DMS79 treated with DMSO at 0.1 percent for 48 hours (cell line): ENCODE data around the gene HBM.
"Not testable (repeated sequence)": the region's sequence is repeated elsewhere in the genome, so short reads cannot be mapped to it uniquely, and the experiment has no call there.

Experiments
- DNase-seq: peaks from one replicate; lab custom pipeline; 2025; lab: John Stamatoyannopoulos, UW

The HBM gene

DNA sequence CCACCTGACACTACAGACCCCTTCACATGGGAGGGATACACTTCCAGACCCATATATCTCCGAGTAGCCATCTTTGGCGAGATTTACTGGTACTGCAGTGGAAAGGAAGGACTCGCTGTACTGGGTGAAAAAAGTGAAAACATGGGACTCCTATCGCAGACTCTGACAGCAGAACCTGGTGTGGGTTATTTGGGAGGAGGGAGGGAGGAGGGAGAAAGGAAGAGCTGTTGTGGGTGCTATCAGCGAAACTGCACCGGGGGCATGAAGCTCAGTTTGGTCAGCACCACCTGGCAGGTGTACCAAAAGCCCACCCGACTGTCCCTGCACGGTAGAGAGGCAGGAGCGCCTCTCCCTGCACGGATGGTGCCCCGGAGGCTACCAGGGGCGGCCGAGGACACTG is 19.4 kb downstream of the HBM start:
- DNase-seq, result no peak

DNA sequence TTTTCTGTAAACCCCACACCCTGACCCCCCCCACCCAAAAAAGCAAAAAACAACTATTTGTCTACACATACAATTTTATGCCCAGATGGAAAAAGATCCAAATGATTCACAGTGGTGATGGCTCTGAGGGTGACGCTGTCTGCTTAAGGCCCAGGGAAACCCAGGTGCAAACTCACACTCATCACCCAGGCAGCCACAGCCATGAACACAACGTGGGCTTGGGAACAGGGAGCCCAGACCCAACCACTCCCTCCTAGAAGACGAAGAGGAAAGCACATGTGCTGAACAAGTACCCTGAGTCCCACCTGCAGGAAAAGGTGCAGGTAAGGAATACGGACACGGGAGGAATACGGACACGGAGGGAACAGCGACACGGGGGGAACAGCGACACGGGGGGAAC is 19.9 kb downstream of the HBM start:
- no peak for DNase-seq

- no peak for DNase-seq
Measured at GRCh38 chr16:187330-187729, 21.6 kb downstream of the HBM start.

- DNase-seq, result no peak
Measured at GRCh38 chr16:188674-189073, 22.9 kb downstream of the HBM start.

- DNase-seq, result no peak
Measured at GRCh38 chr16:189604-190186, 23.9 kb downstream of the HBM start.

DNA sequence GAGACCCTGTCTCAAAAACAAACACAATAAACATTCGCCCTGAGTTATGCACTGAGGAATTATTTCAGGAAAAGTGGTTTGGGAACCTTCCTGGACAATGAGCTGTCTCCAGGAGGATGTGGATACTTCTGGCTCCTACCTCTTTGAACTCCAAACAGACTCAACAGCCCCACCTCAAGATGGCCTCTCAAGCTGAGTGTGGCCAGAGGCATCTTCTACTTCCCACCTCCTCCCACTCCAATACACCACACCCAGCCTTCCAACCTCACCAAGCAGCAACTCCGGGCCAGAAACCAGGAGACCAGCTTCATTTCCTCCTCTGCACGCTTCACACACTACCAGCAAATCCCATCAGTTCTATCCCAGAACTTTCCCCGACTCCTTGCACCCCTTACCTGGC is 26.1 kb downstream of the HBM start:
- no peak for DNase-seq

DNA sequence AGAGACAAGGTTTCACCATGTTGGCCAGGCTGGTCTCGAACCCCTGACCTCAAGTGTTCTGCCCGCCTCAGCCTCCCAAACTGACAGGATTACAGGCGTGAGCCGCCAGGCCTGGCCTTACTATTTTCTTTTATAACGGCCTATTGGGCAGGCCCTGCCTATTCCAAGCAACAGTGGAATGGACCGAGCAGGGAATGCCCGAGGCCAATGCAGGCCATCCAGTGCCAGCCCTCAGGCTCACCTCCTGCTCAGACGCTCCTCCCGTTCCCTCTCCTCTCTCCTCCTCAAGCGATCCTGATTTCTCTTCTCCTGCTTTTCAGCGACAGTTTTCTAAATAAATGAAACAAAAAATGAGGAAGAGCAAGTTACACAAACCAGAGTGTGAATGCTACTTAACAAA is 26.9 kb downstream of the HBM start:
- no peak for DNase-seq

GRCh38 chr16:193441-193840 is 27.7 kb downstream of the HBM start:
- no peak for DNase-seq

GRCh38 chr16:194516-194915 is 28.7 kb downstream of the HBM start:
- DNase-seq, result no peak

DNA sequence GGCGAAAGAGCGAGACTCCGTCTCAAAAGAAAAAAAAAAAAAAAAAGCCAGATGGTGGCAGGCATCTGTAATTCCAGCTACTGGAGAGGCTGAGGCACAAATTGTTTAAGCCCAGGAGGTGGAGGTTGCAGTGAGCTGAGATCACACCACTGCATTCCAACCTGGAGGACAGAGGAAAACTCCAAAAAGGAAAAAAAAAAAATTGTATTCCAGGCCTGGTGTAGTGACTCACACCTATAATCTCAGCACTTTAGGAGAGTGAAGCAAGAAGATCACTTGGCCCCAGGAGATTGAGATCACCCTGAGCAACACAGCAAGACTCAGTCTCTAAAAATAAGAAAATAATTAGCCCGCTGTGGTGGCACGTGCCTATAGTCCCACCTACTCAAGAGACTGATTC is 34.6 kb downstream of the HBM start:
- no peak for DNase-seq

DNA sequence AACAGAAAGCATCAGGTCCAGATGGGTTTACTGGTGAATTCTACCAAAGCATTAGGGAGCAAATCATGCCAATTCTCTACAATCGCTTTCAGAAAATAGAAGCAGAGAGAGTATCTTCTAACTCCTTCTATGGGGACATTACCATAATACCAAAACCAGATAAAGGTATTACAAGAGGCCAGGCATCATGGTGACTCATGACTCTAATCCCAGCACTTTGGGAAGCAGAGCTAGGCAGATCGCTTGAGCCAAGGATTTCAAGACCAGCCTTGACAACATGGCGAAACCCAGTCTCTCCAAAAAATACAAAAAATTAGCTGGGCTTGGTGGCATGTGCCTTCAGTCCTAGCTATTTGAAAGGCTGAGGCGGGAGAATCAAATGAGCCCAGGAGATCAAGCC is 37.5 kb downstream of the HBM start:
- no peak for DNase-seq

GRCh38 chr16:204046-204445 is 38.3 kb downstream of the HBM start:
- not testable (repeated sequence) for DNase-seq

DNA sequence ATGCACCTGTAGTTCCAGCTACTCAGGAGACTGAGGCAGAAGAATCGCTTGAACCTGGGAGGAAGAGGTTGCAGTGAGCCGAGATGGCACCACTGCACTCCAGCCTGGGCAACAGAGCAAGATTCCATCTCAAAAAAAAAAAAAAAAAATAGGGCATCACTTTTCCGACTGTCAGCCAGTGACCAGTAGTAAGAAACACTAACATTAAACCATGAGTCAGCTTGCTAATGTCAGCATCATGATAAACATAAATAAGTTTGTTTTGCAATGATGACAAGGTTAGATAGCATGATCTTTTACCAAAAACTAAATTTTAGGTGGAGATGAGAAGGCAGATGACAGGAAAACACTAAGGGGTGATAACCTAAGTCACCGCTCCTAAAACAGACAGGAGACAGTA is 43.6 kb downstream of the HBM start:
- DNase-seq, result not testable (repeated sequence)

DNA sequence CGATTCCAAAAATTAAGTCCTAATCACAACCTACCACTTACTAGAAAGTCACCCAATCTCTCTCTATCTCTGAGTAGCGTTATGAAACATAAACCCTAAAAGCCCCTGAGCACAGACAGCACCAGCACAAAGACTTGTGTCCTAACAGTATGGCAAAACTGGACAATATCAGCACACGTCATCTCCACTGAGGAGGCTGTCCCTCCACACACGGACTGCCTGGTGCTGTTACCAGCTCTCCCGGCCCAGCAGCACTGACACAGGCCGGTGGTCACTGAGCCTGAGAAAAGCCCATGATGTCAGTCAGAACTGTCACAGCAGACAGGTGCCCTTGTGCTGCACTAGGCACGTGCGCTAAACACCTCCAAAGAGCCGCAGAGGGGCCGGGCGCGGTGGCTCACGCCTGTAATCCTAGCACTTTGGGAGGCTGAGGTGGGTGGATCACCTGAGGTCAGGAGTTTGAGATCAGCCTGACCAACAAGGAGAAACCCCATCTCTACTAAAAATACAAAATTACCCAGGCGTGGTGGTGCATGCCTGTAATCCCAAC is 45.9 kb downstream of the HBM start:
- DNase-seq, result not testable (repeated sequence)

- DNase-seq, result no peak
Measured at GRCh38 chr16:212999-213398, 47.2 kb downstream of the HBM start.
